A549 (cell line): ENCODE measurements around the gene PCK1. TPM values are rescaled to one million over a fixed set of nuclear protein-coding genes. Genes with fewer than 3 reads are reported as not detected.

ENCODE experiments used
- ATAC-seq, 2 experiments: fragments of 200-7000 bp in 1 of 2; fragments of >200 bp in 1 of 2; cut with Nextera tagmentation in 1 of 2; cut with Tn5 transposase in 1 of 2; 3 replicates each; pipeline versions ENCODE4 v1.8.0 to v1.9.1; 2018 to 2020; ENCODE audit warnings: mild to moderate bottlenecking in 1 of 2, moderate library complexity in 1 of 2
- CTCF ChIA-PET: fragments of 300-600 bp; sonication (Branson Sonifier 250); formaldehyde crosslinking; extraction: SDS; loops from one replicate; lab custom pipeline; 2021; ENCODE audit warnings: antibody characterized with exemption, inconsistent platforms; lab: Yijun Ruan, JAX
- POLR2A ChIA-PET: fragments of 350-600 bp; formaldehyde crosslinking; extraction: SDS; loops from one replicate; lab custom pipeline; 2021; ENCODE audit warnings: antibody characterized with exemption, inconsistent platforms; lab: Yijun Ruan, JAX
- DNase-seq, 2 experiments: peaks; one replicate each; pipeline versions ENCODE4 v3.0.0 to v3.0.0-alpha.2; 2011 to 2016; ENCODE audit warnings: low read depth in 1 of 2, low spot score in 1 of 2
- FAIRE-seq: peaks from 2 replicates; lab custom pipeline; 2011; peaks lifted over from hg19 to GRCh38; lab: Jason Lieb, UNC
- H3K27ac ChIP-seq, 2 experiments: fragments of >200 bp; sonication (Bioruptor Twin); formaldehyde crosslinking; 3 replicates each; pipeline ENCODE4 v1.5.1; 2016 to 2017
- H3K4me1 ChIP-seq: fragments of >200 bp; sonication (Bioruptor Twin); formaldehyde crosslinking; 3 replicates; pipeline ENCODE4 v1.6.1; 2016
- H3K4me2 ChIP-seq: fragments of >200 bp; sonication (Bioruptor Twin); formaldehyde crosslinking; 3 replicates; pipeline ENCODE4 v1.6.1; 2016
- H3K4me3 ChIP-seq: fragments of >200 bp; sonication (Bioruptor Twin); formaldehyde crosslinking; 3 replicates; pipeline ENCODE4 v1.5.1; 2016
- H3K9me3 ChIP-seq: fragments of >200 bp; sonication (Bioruptor Twin); formaldehyde crosslinking; 3 replicates; pipeline ENCODE4 v1.6.1; 2016
- BCL3 ChIP-seq: fragments of >200 bp; sonication (Bioruptor Twin); formaldehyde crosslinking; IDR thresholded peaks from 3 replicates; pipeline ENCODE4 v1.6.1; 2016
- CHD4 ChIP-seq: fragments of 200-600 bp; sonication (generic); IDR thresholded peaks from 2 replicates; pipeline ENCODE4 v1.6.1; 2016; ENCODE audit warnings: antibody characterized with exemption, mild to moderate bottlenecking, borderline replicate concordance
- CTCF ChIP-seq: fragments of >200 bp; sonication (Bioruptor Twin); formaldehyde crosslinking; IDR thresholded peaks from 3 replicates; pipeline ENCODE4 v1.5.1; 2016
- EHMT2 ChIP-seq: fragments of 200-600 bp; sonication (generic); IDR thresholded peaks from 2 replicates; pipeline ENCODE4 v1.6.1; 2016; ENCODE audit warnings: antibody characterized with exemption, low read depth, mild to moderate bottlenecking, moderate library complexity
- EP300 ChIP-seq, 2 experiments: fragments of >200 bp; sonication (Bioruptor Twin); formaldehyde crosslinking; IDR thresholded peaks; 2 replicates in 1 of 2; 3 replicates in 1 of 2; pipeline ENCODE4 v1.6.1; 2016 to 2017
- FOSL2 ChIP-seq, 2 experiments: fragments of 450-650 bp in 1 of 2; fragments of >200 bp in 1 of 2; sonication (Bioruptor Twin) in 1 of 2; formaldehyde crosslinking; IDR thresholded peaks; 2 replicates each; pipeline versions ENCODE4 v1.5.0 to v1.6.1; 2016 to 2020; ENCODE audit warnings: mild to moderate bottlenecking in 1 of 2, moderate library complexity in 1 of 2
- HOXB13 ChIP-seq: fragments of 250-450 bp; sonication (Bioruptor Pico); IDR thresholded peaks from 2 replicates; pipeline ENCODE4 v1.5.0; 2020; ENCODE audit warnings: low read depth, mild to moderate bottlenecking, moderate library complexity
- JUN ChIP-seq, 2 experiments: fragments of >200 bp; sonication (Bioruptor Twin); formaldehyde crosslinking; IDR thresholded peaks; 2 replicates in 1 of 2; 3 replicates in 1 of 2; pipeline ENCODE4 v1.6.1; 2016 to 2017
- MAFK ChIP-seq: fragments of 450-650 bp; IDR thresholded peaks from 2 replicates; pipeline ENCODE4 v1.6.1; 2014; ENCODE audit not compliant: partially characterized antibody
- MAX ChIP-seq: IDR thresholded peaks from 2 replicates; pipeline ENCODE4 v1.6.1; 2012
- MAZ ChIP-seq: fragments of 150-350 bp; IDR thresholded peaks from 2 replicates; pipeline ENCODE4 v1.6.1; 2014; ENCODE audit warnings: antibody characterized with exemption, low read depth, low read length, borderline replicate concordance
- MYC ChIP-seq: IDR thresholded peaks from 2 replicates; pipeline ENCODE4 v1.6.1; 2012; ENCODE audit warnings: mild to moderate bottlenecking, inconsistent platforms, low read length, improper control_type of control experiment, borderline replicate concordance
- NFE2L2 ChIP-seq: fragments of 150-350 bp; conservative IDR thresholded peaks from 2 replicates; pipeline ENCODE4 v1.6.1; 2014; ENCODE audit warnings: low read length
- PBX3 ChIP-seq: IDR thresholded peaks from 2 replicates; pipeline ENCODE4 v1.6.1; 2012
- RNF2 ChIP-seq: fragments of 200-600 bp; sonication (generic); IDR thresholded peaks from 2 replicates; pipeline ENCODE4 v1.6.1; 2016; ENCODE audit warnings: low read depth, mild to moderate bottlenecking, antibody characterized with exemption, moderate library complexity, borderline replicate concordance
- TFCP2L1 ChIP-seq: fragments of 250-450 bp; sonication (Bioruptor Pico); IDR thresholded peaks from 2 replicates; pipeline ENCODE4 v1.5.0; 2021; ENCODE audit warnings: mild to moderate bottlenecking
- ZFP36 ChIP-seq: fragments of 450-650 bp; IDR thresholded peaks from 2 replicates; pipeline ENCODE4 v1.6.1; 2014; ENCODE audit warnings: borderline replicate concordance; ENCODE audit not compliant: partially characterized antibody
- WGBS: methylation state at CpG from one replicate; pipeline ENCODE4 v1.1.6; 2017; ENCODE audit errors: missing lambda C conversion rate; 5-methylcytosine and 5-hydroxymethylcytosine counted together
- polyA plus RNA-seq, 4 experiments: library from polyadenylated mRNA; depleted of rRNA in 3 of 4; stranded (reverse); fragments of >200 nt; fragmentation: RNase III in 1 of 4; extraction: RNeasy Plus Mini Kit Qiagen cat#74134 plus additional on column Dnase treatment in 1 of 4; gene quantifications; 2 replicates in 3 of 4; 3 replicates in 1 of 4; pipeline ENCODE4 v1.2.3, GENCODE V29; 2011 to 2017

The PCK1 gene
- polyA plus RNA-seq, 2 of the 4 experiments (the other 2 are of a cell fraction): 0.04 to 0.12 TPM

GRCh38 chr20:57570920-57571319 is 10.0 kb downstream of the PCK1 start:
- ATAC-seq (no peak), FAIRE-seq (no peak), DNase-seq (no peak)
- 62% methylated on average over 8 of the region's 8 CpGs for WGBS
- POLR2A ChIA-PET: no interaction called here
- no peak overlapping the region for H3K4me3 ChIP-seq
- CTCF ChIA-PET: interaction anchor here (0.7 to 3.3 kb wide), 5 partner anchors 11 to 75 kb away, joined by 3 to 8 read pairs (median 4); no protein-coding TSS in a partner anchor
- no peaks in the 10 kb centered on the region for H3K4me1 ChIP-seq
- H3K4me2 ChIP-seq: no peak overlapping the region
- TF ChIP-seq FOSL2 (IDR thresholded peaks at IDR 0.05) (no peak), FOSL2 (CRISPR knock-in tag; IDR thresholded peaks at IDR 0.05) (no peak)
- no peaks in the 10 kb centered on the region; the same call in 2 of the 3 replicates for H3K9me3 ChIP-seq
- H3K27ac ChIP-seq: no peak overlapping the region

- CTCF ChIA-PET: interaction anchor here (0.7 to 3.3 kb wide), 6 partner anchors 10 to 58 kb away, joined by 3 to 13 read pairs (median 4); no protein-coding TSS in a partner anchor
- DNase-seq: no peak
- 79% methylated on average over 3 of the region's 3 CpGs for WGBS
- Histone ChIP-seq H3K27ac (no peak overlapping the region), H3K4me3 (no peak overlapping the region), H3K9me3 (no peaks in the 10 kb centered on the region; the same call in 2 of the 3 replicates), H3K4me2 (no peak overlapping the region)
- TF ChIP-seq PBX3: no peak
- TF ChIP-seq CHD4: no peak
- TF ChIP-seq HOXB13 (CRISPR knock-in tag): no peak
- TF ChIP-seq MYC: no peak
- TF ChIP-seq NFE2L2: no peak
- no peak for TF ChIP-seq MAZ
- no peak for TF ChIP-seq EHMT2
- no peak for TF ChIP-seq JUN (IDR thresholded peaks at IDR 0.05)
- TF ChIP-seq MAFK: no peak
- TF ChIP-seq, all 56 proteins: peak for 0
- H3K4me1 ChIP-seq: no peaks in the 10 kb centered on the region
- FAIRE-seq (no peak), ATAC-seq (no peak)
- POLR2A ChIA-PET: no interaction called here
These were observed 11.0 kb downstream of the PCK1 start for GRCh38 chr20:57571782-57572416.

GRCh38 chr20:57573242-57573641 is 12.3 kb downstream of the PCK1 start:
- TF ChIP-seq CTCF (no peak), MAX (no peak), ZFP36 (no peak), TFCP2L1 (no peak), BCL3 (no peak), EP300 (IDR thresholded peaks at IDR 0.05) (no peak), RNF2 (no peak)
- no peak overlapping the region for H3K4me3 ChIP-seq
- DNase-seq: no peak
- no peaks in the 10 kb centered on the region for H3K4me1 ChIP-seq
- POLR2A ChIA-PET: no interaction called here
- H3K9me3 ChIP-seq: no peaks in the 10 kb centered on the region; the same call in 2 of the 3 replicates
- CTCF ChIA-PET: interaction anchor here (1.0 to 2.5 kb wide), 6 partner anchors 9 to 637 kb away, joined by 3 to 13 read pairs (median 3); no protein-coding TSS in a partner anchor
- no peak for FAIRE-seq
- no peak overlapping the region for H3K27ac ChIP-seq
- WGBS: 42% methylated on average over 10 of the region's 12 CpGs
- H3K4me2 ChIP-seq: no peak overlapping the region
- ATAC-seq: no peak
